NCI-H748 (cell line): ENCODE data around the gene ZRANB3.
A peak's percentile ranks its signal among the peaks of the same experiment; 100 is the strongest.
"Not testable (repeated sequence)": the region's sequence is repeated elsewhere in the genome, so short reads cannot be mapped to it uniquely, and the experiment has no call there.

Source experiments
- DNase-seq: peaks from one replicate; lab custom pipeline; 2025; ENCODE audit not compliant: unreplicated experiment; lab: John Stamatoyannopoulos, UW

Gene ZRANB3

DNA sequence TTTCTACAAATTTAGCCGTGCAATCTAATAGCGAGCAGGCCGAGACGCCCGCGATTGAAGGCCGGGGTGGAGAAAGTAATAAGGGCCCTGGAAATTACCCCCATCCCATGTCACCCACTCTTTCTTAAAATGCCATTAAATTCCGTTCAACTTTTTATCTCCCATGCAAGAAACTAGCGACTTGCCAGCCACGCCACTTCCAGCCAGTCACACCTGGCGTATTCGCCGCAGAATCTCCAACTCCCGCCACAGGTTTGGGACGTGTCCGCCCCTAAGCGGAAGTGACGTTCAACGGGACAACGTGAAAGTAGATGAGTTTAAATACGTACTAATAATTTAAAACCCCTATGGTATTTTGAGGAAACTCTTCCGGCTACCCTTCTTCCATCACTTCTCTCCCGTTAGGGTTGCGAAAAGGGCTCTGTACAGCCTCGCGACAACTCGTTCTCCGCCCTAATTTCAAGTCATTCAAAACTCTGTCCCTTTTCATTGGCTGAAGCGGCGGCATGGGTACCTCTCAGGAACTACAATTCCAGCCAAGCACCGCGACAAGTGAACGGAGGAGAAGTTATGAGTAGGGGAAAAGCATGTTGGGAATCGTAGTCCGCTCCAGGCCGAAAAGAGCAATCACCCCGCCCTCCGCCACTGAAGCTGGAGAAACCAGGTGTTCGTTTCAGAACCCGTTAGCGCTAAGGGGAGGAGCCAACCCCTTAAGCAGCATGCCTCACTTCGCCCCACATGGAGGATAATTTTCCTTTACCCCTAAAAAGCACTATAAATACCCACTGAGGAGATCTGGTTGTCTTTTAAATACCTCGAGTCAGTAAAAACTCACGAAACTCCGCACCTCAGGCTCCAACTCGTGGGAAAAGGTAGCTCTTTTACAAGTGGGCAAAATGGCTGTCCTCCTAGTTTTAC is at the start of gene ZRANB3:
TSS of gene ZRANB3 (minus strand) at position 906 of the 918 bp plus-strand sequence.
- DNase-seq, result peak; percentile 96

DNA sequence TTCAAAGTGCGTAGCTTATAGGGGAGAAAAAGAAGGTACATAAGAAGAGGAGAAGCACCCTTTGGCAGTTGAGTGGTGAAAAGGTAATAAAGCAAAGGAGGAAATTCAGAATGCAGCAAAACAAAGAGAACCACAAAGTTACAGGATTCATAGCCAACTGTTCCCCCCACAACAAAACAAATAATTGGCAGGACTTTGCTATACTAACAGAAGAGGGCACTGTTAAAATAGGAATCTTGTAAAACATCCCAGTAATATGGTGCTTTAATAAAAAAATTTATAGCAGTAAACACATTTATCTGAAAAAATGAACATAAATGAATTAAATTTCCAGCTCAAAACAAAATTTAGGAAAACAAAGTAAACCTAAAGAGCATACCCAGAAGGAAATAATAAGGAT is 42.6 kb upstream of the ZRANB3 start:
- DNase-seq, result no peak

DNA sequence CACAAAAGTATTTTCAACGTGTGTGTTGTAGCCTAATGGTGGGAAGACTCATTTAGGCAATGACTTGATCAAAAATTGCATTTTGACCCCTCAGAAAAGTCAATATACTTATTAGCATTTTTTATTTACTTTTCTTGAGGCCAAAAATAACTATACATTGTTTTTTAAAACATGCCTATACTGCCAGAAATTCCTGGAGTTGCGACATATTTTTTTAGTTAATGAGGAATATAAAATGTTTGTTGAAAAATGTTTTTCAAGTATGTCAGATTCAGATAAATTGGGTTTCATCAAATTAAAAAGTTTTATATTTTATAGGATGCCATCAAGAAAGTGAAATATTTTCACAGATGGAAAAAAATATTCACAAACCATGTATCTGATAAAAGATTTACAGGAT is 39.9 kb upstream of the ZRANB3 start:
- no peak for DNase-seq

DNA sequence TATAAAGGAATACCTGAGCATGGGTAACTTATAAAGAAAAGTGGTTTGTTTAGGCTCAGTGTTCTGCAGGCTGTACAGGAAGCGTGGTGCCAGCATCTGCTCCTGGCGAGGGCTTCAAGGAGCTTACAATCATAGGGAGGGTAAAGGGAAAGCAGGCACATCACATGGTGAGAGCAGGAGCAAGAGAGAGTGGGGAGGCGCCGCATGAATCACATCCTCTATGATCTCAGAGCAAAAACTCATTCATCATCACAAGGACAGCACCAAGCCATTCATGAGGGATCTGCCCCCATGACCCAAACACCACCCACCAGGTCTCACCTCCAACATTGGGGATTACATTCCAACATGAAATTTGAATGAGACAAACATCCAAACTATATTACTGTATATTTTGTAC is 32.8 kb upstream of the ZRANB3 start:
- DNase-seq, result no peak

DNA sequence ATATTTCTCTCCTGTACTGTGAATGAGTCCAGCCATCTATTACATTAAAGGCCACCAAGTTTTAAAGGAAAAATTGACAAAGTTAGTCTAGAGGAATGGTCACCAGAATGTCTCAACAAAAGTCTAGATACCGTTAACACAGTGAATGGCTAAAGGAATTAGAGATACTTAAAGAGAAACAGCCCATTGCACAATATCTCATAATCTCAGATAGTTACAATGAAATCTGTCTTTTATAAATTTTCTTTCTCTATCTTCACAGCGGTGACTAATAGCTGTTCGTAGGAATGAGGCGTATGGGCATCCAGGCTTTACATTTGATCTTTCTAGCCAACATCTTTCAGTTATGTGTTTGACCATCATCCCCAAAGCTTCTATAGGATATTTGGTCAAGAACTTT is 30.9 kb upstream of the ZRANB3 start:
- no peak for DNase-seq

DNA sequence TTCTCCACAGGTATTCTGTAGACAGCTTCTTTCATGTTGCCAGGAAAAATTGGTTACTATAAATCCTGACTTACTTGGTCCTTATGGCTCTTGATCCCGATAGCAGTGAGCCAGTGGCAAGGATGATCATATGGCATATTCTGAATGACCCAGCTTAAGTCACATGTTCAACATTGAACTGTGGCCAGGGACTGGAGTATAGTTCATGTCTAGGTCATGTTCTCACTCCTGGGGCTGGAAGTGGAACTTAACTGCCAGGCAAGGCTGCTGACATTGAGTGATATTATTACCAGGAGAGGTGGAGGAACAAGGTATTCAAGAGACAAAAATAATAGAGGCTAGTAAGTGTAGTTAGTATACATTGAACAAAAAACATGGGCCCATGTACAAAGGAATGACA is 26.5 kb upstream of the ZRANB3 start:
- no peak for DNase-seq

DNA sequence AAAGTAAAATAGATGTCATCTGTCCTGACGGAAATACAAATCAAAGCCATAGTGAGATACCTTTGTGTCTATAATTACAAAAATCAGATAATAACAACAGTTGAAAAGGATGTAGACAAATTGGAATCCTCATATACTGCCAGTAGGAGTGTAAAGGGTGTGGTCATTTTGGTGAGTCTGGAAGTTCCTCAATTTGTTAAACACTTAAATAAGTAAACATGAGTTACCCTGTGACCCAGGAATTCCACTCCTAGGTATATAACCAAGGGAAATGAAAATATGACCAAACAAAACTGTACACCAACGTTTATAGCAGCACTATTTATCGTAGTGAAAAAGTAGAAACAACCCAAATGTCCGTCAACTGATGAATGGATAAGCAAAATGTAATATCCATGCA is 24.3 kb upstream of the ZRANB3 start:
- no peak for DNase-seq

DNA sequence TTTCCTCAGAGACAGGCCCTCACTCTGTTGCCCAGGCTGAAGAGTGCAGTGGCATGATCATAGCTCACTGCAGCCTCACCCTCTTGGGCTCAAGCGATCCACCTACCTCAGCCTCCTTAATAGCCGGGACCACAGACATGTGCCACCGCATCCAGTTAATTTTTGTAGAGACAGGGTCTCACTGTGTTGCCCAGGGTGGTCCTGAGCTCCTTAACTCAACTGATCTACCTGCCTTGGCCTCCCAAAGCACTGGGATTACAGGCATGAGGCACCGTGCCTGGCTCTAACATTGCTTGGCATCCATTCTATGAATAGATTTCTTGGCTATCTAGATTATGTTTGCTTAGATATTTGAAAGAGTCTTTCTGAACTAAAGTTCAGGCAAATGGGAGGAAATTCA is 21.9 kb upstream of the ZRANB3 start:
- DNase-seq, result no peak

DNA sequence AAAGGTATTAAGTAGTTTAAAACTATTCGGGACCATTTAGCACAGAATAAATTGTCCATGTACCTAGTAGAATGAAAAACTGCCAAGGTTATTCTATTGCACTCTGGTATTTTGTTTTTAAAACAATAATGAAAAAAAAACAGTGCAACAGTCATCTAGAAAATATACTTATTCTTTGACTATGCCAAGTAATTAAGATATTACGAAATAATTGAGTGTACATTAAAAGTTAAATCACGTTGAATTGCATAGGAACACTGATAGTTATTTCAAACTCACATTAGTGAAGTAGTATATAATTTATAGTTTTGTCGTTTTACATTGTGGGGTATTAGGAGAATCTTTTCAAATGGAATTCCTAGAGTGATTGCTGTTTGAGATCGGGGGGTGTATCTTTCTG is 20.3 kb upstream of the ZRANB3 start:
- no peak for DNase-seq

DNA sequence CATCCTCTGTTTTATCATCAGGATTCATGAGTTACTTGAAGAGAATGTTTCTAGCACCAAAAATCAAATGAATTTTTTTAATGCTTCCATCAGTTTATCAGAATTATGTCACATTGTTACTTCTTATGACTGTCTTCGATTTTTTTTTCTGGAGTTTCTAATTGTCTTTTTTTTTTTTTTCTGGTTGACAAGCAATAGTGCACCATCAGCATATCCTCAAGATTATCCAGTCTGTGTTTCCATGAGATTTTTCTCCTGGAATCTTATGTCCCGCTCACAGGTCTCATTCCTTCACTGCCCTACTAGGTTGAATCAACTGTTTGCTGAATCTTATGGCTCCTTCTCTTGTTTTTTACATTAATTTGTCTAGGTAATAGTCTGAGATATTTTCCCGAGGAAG is 16.3 kb upstream of the ZRANB3 start:
- no peak for DNase-seq

DNA sequence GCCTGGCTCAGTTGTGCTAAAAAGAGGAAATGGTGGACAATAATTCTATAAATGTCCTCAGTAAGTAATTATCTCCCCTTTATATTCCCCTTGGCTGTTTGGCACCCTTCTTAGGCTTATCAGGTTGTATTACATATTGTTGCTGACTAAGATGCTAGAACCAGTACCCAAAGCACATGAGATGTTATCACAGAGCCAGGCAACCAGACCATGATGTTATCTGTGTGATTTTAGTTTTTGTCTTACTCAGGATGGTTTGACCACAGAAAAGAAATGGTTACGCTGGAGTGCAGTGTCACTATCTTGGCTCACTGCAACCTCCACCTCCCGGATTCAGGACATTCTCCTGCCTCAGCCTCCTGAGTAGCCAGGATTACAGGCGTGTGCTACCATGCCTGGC is 15.4 kb upstream of the ZRANB3 start:
- no peak for DNase-seq

DNA sequence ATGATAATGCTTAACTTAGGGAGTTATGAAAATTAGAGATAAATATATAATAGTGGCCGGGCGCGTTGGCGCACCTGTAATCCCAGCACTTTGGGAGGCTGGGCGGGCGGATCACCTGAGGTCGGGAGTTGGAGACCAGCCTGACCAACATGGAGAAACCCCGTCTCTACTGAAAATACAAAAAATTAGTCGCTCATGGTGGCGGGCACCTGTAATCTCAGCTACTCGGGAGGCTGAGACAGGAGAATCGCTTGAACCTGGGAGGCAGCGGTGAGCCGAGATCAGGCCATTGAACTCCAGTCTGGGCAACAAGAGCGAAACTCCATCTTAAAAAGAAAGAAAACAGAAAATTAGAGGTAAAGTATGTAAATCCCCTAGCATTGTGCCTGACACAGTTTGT is 2.5 kb upstream of the ZRANB3 start:
- DNase-seq, result not testable (repeated sequence)

DNA sequence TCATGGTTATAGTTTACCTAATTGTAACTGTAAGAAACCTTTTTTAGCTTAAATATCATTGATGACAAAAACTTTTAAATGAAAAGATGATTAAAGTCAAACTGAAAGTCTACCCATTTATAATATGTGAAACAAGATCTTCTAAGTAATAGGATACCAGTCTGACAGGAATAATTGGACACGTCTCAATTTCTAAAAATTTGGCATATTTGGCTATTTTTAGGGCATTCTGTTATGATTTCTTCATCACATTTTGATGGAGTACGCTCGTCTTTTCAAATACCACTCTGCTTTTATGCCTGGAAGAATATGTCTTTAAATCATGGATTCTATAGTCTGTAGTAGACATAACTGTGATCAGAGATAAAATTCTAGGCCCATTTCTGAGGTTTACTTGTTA is 1.6 kb upstream of the ZRANB3 start:
- no peak for DNase-seq

DNA sequence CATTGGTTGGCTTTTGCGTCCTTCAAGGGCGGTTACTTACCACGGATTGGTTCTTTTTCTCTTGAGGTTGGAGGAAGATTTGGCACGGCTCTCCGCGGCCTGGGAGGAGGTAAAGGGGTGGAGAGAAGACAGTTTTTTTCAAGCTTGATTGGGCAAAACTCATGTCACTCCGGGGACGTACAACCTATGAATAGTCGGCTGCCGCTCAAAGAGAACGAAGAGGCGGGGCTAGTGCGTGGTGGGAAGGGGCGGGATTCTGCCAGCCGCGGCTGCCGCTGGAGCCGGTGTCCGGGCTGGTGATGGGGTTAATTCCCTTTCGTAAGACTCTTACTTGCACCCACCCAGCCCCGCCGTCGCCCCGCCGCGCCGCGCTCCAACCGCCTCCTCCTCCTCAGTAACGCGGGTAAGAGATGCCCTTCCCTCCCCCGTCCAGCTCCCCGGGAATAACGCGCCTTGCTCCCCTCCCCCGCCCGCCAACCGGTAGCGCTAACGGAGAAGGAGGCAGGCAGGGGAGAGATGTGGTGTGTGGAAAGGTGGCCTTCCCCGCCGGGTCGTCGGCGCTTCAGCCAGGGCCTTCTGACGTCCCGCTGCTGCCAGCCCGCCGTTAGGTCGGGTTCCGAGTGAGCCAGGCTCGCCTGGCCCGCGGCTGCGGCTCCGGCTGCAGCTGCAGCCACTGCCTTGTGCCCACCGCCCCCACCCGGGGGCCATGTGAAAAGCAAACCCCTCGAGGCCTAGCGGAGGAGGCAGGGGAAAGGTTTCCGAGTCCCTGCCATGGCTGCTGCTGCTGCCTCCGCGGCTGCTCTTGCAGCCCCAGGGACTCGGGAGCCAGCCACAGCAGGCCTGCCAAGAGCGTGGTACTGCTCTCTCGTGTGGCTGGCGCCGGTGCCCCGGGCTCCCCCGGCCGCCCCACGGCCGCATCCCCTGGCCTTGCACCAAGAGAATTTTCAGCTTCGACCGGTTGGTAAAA is 496 bp upstream of the ZRANB3 start, which contains the start of gene R3HDM1:
TSS of gene R3HDM1 (plus strand) at position 254 of the 967 bp plus-strand sequence. CDS start 73,362 bp downstream, outside the sequence.
- DNase-seq, result peak; percentile 99

DNA sequence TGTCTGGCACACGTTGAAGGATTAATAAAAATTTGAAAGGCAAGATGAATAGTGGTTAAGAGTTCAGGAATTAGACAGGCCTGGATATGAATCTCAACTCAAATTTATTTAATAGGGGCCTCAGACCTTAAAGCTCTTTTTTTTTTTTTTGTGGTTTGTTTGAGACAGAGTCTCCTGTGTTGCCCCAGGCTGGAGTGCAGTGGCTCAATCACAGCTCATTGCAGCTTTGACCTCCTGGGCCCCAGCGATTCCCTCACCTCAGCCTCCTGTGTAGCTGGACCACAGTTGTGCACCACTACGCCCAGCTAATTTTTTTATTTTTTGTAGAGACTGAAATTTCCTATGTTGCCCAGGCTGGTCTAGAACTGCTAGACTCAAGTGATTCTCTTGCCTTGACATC is 3.0 kb downstream of the ZRANB3 start:
- DNase-seq, result no peak

DNA sequence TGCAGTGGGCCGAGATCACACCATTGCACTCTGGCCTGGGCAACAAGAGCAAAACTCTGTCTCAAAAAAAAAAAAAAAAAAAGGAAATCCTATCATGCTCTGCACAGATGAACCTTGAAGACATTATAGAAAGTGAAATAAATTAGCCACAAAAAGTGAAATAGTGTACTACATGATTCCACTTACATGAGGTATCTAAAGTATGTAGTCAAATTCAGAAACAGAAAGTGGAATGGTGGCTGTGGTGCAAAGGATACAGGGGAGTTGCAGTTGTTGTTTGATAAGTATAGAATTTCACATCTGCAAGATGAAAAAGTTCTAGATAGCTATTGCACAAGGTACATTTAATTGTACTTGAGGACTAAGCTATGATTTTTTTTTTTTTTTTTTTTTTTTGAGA is 5.2 kb downstream of the ZRANB3 start:
- DNase-seq, result no peak

DNA sequence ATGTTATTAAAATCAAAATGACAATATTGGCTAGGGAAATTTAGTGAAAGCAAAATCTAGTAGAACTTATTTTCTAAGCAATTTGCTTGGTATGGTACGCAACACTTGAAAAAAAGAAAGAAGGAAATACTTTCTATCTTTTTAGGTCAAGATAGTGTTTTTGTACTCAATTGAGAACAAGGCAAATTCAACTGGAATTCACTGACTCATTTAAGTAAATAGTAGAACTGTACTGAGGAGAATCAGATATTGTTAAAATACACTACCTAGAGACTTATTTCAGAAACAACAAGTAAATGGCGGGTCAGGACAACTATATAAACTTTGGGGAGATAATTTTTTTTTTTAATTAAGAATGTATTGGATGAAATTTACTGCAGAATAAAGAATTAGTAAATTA is 18.9 kb downstream of the ZRANB3 start:
- no peak for DNase-seq

DNA sequence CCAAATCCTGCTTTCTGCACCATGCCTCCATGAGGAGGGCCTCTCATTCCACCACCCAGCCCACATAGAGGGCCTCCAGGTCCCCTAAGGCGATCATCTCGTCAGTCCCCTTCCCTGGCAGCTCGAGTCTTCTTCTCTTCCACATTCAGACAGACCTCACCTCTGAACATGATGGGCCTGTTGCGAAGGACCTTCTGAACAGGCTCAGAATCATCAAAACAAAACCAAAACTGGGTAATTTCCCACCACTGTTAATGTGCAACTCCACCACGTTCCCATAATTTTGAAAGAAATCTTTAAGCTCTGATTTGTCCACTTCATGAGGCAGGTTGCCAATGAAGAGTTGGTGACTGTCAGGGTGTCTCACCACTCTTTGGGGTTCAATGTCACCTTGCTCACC is 20.4 kb downstream of the ZRANB3 start:
- DNase-seq, result no peak

DNA sequence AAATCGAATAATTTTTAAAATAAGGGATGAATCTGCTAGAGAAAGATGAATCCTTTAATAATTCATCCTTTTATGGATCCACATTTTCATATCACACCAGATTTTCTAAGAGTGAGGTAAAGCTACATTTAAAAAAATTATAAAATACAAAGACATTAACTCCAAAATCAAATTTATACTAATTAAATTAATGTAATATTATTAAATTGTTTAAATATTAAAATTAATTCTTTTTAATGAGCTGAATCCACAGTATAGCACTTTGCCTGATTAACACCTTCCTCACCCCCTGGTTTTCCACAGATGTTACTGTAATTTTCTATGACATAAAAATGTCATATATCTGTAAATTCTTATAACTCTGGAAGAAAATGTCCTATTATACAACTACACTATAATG is 26.2 kb downstream of the ZRANB3 start:
- no peak for DNase-seq

DNA sequence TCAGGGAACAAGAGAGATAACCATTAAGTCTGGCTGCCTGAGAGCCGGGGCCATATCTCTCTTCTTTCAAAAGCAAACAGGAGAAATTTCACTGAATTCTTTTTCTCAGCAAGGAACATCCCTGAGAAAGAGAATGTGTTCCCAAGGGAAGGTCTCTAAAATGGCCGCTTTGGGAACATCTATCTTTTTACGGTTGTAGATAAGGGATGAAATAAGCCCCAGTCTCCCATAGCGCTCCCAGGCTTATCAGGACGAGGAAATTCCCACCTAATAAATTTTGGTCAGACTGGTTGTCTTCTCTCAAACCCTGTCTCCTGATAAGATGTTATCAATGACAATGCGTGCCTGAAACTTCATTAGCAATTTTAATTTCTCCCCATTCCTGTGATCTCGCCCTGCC is 32.4 kb downstream of the ZRANB3 start:
- DNase-seq, result not testable (repeated sequence)

DNA sequence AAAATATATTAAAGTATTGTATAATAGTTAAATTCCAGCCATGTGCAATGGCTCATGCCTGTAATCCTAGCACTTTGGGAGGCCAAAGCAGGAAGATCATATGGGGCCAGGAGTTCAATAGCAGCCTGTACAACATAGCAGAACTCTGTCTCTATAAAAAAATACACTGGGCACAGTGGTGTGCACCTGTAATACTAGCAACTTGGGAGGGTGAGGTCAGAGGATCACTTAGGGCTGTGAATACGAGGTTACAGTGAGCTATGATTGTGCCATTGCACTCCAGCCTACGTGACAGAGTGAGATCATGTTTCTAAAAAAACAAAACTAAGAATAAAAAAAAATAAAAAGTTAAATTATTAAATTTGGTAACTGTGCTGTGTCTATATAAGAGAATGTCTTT is 36.1 kb downstream of the ZRANB3 start:
- DNase-seq, result no peak

DNA sequence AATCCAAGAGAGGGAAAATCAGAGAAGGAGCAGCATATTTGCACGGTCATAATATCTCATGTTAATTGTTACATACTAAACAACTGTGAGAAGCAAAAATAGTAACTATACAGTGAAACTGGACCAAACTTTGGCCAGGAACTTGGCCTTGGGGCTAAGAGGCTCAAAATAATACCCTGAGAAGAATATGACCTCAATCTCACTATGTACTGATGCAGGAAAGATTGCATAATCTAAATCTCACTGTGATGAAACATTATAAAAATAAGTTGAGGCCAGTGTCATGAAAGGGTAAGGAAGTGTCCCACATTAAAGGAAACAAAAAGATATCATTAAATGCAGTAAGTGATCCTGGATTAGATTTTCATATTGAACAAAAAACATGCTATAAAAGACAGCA is 36.5 kb downstream of the ZRANB3 start:
- no peak for DNase-seq
